IPS-18a (cell line): ENCODE results near the gene KCNQ1OT1.

Source experiments
- H3K27ac ChIP-seq: one replicate; pipeline ENCODE4 v1.5.1; 2013; ENCODE audit warnings: low read length
- H3K27me3 ChIP-seq: one replicate; pipeline ENCODE4 v1.6.1; 2013; ENCODE audit warnings: mild to moderate bottlenecking, low read length; ENCODE audit not compliant: control insufficient read depth, insufficient read depth
- H3K36me3 ChIP-seq: one replicate; pipeline ENCODE4 v1.6.1; 2013; ENCODE audit warnings: low read depth, low read length; ENCODE audit not compliant: control insufficient read depth
- H3K4me1 ChIP-seq: one replicate; pipeline ENCODE4 v1.6.1; 2013; ENCODE audit warnings: low read depth, low read length; ENCODE audit not compliant: control insufficient read depth
- H3K4me3 ChIP-seq: one replicate; pipeline ENCODE4 v1.5.1; 2013; ENCODE audit warnings: low read length
- H3K9ac ChIP-seq: one replicate; pipeline ENCODE4 v1.6.1; 2013; ENCODE audit warnings: mild to moderate bottlenecking, low read length, moderate library complexity
- H3K9me3 ChIP-seq: one replicate; pipeline ENCODE4 v1.6.1; 2013; ENCODE audit warnings: low read depth, low read length; ENCODE audit not compliant: control insufficient read depth

KCNQ1OT1 gene

DNA sequence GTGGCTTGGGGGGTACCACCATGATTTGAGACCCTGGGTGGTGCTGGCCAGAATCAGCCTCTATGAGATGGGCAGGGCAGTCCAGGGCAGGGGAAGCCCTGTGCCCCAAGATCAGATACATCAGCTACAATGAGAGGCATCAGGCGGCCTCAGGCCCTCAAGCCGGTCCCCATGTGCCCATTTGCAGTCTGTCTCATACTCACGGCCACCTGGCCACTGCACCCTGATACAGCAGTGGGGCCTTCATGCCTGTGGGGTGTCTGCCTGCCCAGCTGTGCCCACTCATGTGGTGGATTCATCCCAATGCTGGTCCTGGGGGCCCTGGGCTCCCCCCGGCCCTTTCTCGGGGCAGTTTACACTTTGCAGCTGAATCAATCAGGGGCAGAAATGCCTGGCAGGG lies 42.4 kb upstream of the KCNQ1OT1 start:
- H3K27me3 ChIP-seq = peaks cover 44% of the 10 kb centered on the region
- H3K9ac ChIP-seq = no peak overlapping the region
- no peak overlapping the region for H3K27ac ChIP-seq
- no peaks in the 10 kb centered on the region for H3K36me3 ChIP-seq
- H3K9me3 ChIP-seq = no peaks in the 10 kb centered on the region
- no peaks in the 10 kb centered on the region for H3K4me1 ChIP-seq
- H3K4me3 ChIP-seq = no peak overlapping the region

DNA sequence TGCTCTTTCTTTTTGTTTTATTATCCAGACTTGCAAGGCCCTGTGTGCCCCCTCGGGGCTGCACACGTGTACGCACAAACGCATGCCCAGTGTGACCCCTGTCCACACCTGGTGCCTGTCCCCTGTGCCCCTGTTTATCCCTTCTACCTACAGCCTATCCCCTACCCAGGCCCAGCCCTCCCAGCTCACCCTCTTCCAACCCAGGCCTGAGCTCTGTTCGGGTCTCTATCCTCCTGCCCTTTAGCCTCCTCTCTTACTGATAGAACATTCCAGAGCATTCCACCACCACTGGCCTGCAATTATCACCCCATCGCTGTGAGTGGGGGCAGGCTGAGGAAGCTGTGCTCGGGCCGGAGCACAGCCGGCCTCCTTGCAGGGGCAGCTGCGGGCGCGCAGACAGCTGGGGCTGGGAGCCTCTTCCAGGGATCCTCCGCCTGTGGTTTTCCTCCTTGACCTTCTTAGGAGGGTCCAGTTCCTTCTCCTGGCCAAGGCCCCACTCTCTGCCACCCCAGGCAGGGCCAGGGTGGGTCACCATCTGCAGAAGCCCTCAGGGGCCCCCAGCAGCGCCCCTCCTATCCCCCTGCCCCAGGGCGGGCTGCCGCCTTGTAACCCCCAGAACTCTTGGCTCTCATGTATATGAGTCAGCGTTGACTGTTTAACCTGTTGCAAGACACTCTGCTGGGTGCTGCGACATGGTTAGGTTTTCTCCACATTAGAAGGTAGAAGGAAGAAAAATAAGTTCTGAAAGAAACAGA lies 41.8 kb upstream of the KCNQ1OT1 start:
- Histone ChIP-seq H3K27ac (no peak overlapping the region), H3K4me3 (no peak overlapping the region), H3K36me3 (no peaks in the 10 kb centered on the region), H3K9ac (no peak overlapping the region), H3K27me3 (peaks cover 38% of the 10 kb centered on the region), H3K4me1 (no peaks in the 10 kb centered on the region), H3K9me3 (no peaks in the 10 kb centered on the region)

DNA sequence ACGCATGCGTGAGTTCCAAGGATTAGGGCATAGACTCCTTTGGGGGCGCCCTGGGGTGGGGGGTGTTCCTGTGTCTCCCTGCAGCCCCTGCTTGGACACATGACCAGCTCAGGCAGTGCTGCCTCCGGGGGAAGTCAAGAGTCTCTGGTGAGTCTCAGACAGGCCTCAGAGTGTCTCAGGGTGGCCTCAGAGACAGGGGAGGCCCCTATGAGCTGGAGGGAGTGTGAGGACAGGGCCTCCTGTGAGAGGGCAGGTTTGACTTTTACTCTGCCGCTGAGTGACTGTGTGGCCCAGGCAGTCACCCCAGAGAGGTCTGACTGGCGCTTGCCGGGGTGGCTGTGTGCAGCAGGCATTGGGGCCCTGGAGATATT lies 41.2 kb upstream of the KCNQ1OT1 start:
- Histone ChIP-seq H3K27ac (no peak overlapping the region), H3K9ac (no peak overlapping the region), H3K4me1 (no peaks in the 10 kb centered on the region)

DNA sequence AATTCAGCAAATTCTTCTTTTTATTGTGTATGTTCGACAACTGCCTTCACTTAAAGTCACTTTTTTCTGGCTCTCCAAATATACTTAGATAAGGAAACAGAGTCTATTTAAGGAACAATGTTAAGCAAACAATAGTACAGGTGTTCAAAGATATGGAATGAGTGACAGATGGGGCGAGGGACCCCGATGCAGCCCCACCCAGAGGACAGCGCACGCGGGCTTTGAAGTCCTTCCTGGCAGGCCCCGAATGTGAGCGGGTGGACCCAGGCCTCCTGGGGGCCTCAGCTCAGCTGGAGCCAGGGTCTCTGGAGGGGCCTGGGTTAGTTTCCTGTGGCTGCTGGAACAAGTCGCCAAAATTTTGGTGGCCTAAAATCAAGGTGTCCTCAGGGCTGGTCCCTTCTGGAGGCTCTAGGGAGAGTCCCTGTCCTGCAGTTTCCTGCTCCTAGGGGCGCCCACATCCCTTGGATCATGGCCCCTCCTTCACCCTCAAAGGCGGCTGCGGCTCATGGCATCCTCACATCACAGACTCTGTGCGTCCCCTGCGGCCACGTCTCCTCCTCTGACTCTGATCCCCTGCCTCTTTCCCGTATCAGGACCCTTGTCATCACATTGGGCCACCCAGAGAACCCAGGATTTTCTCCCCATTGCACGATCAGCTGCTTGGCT lies 40.6 kb upstream of the KCNQ1OT1 start:
- no peaks in the 10 kb centered on the region for H3K9me3 ChIP-seq
- no peak overlapping the region for H3K9ac ChIP-seq

More for the DNA sequence above, 41.2 kb upstream of the KCNQ1OT1 start:
- H3K9me3 ChIP-seq = no peaks in the 10 kb centered on the region
- peaks cover 36% of the 10 kb centered on the region for H3K27me3 ChIP-seq
- H3K4me3 ChIP-seq = no peak overlapping the region
- H3K36me3 ChIP-seq = no peaks in the 10 kb centered on the region

DNA sequence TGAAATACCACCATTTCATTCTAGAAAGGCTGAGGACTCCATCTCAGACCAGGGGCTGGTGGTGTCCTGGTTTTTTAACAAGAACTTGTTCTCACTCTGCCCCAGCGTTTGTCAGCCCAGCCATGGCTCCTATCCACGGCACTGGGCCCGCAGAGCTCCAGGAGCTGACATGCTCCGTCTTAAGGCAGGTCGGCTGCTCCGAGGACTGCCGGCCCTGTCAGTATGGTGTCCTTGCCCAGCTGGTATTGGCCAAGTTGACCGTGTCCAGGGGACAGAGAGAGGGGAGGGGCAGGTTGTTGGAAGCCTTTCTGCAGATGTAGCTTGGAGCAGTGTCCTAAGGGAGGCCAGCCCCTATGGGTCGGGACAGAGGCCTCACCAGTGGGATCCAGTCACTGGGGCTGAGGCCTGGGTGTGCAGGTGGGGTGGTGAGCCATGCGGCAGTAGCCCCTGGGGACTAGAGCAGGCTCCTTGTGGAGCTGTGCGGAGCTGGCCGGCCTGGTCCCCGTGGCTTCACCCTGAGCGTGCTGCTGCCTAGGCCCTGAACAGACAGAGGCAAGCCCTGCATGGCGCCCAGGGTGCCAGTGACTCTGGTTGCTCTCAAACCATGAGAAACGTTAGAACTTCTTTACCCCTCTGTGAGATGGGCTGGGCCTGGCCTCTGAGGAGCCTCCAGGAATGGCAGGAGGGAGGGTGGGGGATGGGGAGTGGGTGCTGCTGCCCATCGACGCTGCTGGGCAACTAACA lies 39.9 kb upstream of the KCNQ1OT1 start:
- H3K36me3 ChIP-seq = no peaks in the 10 kb centered on the region
- H3K9me3 ChIP-seq = no peaks in the 10 kb centered on the region
- H3K27me3 ChIP-seq = peaks cover 39% of the 10 kb centered on the region
- no peak overlapping the region for H3K9ac ChIP-seq
- H3K4me3 ChIP-seq = no peak overlapping the region
- no peaks in the 10 kb centered on the region for H3K4me1 ChIP-seq
- H3K27ac ChIP-seq = no peak overlapping the region

More for the DNA sequence above, 40.6 kb upstream of the KCNQ1OT1 start:
- no peaks in the 10 kb centered on the region for H3K4me1 ChIP-seq
- H3K4me3 ChIP-seq = no peak overlapping the region
- H3K36me3 ChIP-seq = no peaks in the 10 kb centered on the region
- peaks cover 40% of the 10 kb centered on the region for H3K27me3 ChIP-seq
- no peak overlapping the region for H3K27ac ChIP-seq

DNA sequence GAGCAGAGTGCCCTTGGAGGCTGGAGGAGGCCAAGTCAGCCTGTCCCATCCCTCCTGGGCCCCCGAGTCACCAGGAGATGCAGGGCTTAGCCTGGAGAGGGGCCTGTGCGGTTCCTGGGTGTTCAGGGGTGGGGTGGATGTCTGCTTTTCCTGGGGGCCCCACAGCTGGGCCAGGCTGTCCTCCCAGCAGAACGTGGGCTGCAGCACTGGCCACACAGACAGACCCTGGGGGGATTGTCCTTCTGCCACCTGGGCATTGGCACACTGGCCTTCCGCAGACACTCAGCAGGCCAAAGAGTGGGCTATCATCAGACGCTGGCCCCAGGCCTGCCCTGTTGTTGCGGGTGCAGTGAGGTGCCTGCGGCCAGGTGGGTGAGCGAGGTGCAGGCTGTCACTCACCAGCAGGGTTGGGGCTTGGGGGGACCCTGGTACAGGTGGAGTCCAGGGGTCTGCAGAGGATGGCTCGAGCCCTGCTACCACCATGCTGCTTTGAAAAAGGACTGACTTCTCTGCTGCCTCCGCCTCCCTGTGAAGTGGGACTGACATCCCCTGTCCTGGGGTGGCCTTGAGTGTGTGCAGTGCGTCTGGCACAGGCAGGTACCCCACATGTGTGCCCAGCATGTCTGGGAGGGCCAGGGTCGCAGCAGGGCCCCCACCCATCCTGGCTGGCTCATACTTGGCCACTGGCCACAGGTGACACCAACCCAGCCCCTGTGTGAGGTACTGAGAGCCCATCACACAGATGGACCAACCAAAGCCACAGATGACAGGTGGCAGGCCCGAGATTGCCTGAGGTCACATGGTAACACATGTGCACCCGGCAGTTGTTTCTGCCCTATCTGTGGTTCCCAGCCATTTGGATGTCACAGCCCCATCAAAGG lies 39.0 kb upstream of the KCNQ1OT1 start:
- Histone ChIP-seq H3K9me3 (no peaks in the 10 kb centered on the region), H3K9ac (no peak overlapping the region), H3K27ac (no peak overlapping the region), H3K4me1 (no peaks in the 10 kb centered on the region), H3K4me3 (no peak overlapping the region), H3K27me3 (peaks cover 44% of the 10 kb centered on the region), H3K36me3 (no peaks in the 10 kb centered on the region)

DNA sequence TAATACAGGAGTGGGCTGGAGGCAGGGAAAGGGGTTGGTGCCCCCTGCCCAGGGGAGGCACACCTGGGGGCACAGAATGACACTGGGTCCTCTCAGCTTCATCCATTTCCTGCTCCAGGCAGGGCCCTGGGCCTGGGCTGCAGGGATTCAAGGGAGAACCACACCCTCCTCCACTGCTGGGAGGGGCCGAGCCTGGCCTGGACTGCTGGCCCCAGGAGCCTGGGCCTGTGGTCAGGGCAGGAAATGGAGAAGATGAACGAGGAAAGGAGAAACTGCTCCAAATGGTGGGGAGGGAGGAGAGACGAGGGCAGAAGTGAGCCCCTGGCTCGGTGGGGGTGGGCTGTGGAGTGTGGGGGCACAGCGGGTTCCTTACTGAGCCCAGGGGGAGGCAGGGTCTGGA lies 38.1 kb upstream of the KCNQ1OT1 start:
- Histone ChIP-seq H3K4me3 (no peak overlapping the region), H3K9me3 (no peaks in the 10 kb centered on the region), H3K27me3 (peaks cover 37% of the 10 kb centered on the region), H3K9ac (no peak overlapping the region), H3K27ac (no peak overlapping the region), H3K4me1 (no peaks in the 10 kb centered on the region), H3K36me3 (no peaks in the 10 kb centered on the region)

DNA sequence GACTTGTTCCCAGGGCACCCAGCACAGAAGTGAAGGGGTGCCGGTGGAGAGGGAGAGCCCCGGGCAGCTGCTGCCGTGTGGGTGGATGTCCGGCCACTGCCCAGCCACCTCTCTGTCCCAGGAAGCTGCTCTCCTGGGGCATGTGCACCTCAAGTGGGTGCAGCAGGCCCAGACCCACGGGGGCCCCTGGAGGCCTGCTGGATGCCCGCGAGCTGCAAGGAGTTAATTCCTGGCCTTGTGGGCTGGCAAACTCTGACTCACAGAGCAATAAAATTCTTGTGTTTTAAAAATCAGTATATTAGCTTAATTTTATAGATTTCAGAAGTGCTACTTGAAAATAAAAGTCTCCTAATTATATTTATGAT lies 37.4 kb upstream of the KCNQ1OT1 start:
- H3K27me3 ChIP-seq = peaks cover 38% of the 10 kb centered on the region
- H3K27ac ChIP-seq = no peak overlapping the region
- no peak overlapping the region for H3K4me3 ChIP-seq
- H3K9ac ChIP-seq = no peak overlapping the region
- no peaks in the 10 kb centered on the region for H3K36me3 ChIP-seq
- no peaks in the 10 kb centered on the region for H3K4me1 ChIP-seq
- no peaks in the 10 kb centered on the region for H3K9me3 ChIP-seq

DNA sequence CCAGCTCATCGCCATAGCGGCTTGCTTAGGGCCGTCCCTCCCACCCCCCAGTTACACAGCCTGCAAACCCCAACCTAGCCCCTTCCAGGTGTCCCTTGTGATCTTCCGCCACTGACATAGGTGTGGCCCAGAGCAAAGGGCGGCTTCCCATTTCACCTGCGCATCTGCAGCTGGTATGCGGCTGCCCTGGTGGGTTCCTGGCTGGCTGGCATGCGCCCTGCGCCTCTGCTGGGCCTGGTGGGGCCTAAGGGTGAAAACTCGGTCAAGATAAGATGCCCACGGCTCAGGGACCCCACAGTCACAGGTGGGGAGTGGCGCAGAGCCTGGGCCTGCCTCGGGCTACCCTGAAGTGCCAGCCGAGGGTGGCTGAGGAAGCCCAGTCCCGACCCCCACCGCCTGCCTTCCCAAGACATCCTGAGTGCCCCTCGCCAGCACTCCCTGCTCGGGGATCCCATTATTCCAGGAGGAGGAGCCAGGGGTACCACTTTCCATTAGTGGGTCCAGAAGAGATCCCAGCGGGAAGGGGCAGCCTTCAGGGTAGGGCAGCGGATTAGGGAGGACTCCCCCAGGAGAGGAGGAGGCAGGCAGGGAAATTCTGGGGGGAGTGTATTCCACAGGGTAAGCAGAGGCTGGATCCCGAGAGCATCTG lies 36.9 kb upstream of the KCNQ1OT1 start:
- H3K27ac ChIP-seq = no peak overlapping the region
- H3K9ac ChIP-seq = no peak overlapping the region
- H3K4me1 ChIP-seq = no peaks in the 10 kb centered on the region
- H3K4me3 ChIP-seq = no peak overlapping the region
- H3K27me3 ChIP-seq = peaks cover 38% of the 10 kb centered on the region
- H3K36me3 ChIP-seq = no peaks in the 10 kb centered on the region
- H3K9me3 ChIP-seq = no peaks in the 10 kb centered on the region

DNA sequence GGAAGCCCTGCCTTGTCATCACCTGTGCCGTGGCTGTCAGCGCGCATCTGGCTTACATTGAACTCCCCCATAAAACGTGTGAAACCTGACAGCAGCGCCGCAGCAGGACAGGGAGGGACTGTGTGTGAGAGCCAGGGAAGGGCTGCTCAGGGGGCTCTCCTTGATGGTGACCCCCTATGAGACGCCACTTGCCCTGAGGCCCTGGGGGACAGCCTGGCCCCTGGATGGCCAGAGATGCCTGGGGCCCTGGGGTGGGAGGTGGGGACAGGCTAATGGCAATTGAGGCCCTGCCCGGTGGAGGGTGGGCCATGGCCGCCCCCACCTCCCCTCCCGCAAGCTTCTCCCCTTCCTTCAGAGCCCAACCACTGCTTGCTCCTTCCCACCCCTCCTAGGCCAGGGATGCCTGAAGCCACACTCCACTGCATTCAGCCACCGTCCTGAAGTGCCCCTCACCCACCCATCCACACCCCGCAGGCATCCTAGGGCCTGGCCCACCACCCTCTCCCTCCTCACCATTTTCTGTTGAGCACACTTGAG lies 35.3 kb upstream of the KCNQ1OT1 start:
- Histone ChIP-seq H3K9ac (no peak overlapping the region), H3K27me3 (peaks cover 44% of the 10 kb centered on the region)

More for the DNA sequence above, 35.3 kb upstream of the KCNQ1OT1 start:
- H3K36me3 ChIP-seq = no peaks in the 10 kb centered on the region
- H3K27ac ChIP-seq = no peak overlapping the region
- H3K4me1 ChIP-seq = no peaks in the 10 kb centered on the region
- H3K4me3 ChIP-seq = no peak overlapping the region
- H3K9me3 ChIP-seq = no peaks in the 10 kb centered on the region
